ENCODE measurements around the gene RSAD1.

GRCh38 chr17:50461550-50462132 lies 17.0 kb upstream of the RSAD1 start:
- TF ChIP-seq CTCF (IDR thresholded peaks at IDR 0.05; ENCODE audit: insufficient read depth, low read length, poor library complexity, severe bottlenecking) (no peak), EZH2phosphoT487 (conservative IDR thresholded peaks at IDR 0.05; ENCODE audit: low read length) (no peak)
